CD4-positive, alpha-beta memory T cell (primary cell): ENCODE results near the gene TBC1D21. TPM values are rescaled to one million over a fixed set of nuclear protein-coding genes. Genes with fewer than 3 reads are reported as not detected.
A peak's percentile ranks its signal among the peaks of the same experiment; 100 is the strongest.

Source experiments
- CTCF ChIA-PET: fragments of 350-600 bp; sonication (Branson Sonifier 250); formaldehyde crosslinking; loops from one replicate; lab custom pipeline; 2021; ENCODE audit warnings: inconsistent platforms; ENCODE audit not compliant: partially characterized antibody; lab: Charles Lee
- POLR2A ChIA-PET: fragments of 350-600 bp; sonication (Branson Sonifier 250); formaldehyde crosslinking; loops from one replicate; lab custom pipeline; 2021; ENCODE audit not compliant: partially characterized antibody; lab: Charles Lee
- DNase-seq, 5 donors: peaks; one replicate each; pipeline versions ENCODE4 v3.0.0 to v3.0.0-alpha.2; 2020 to 2022; ENCODE audit warnings: mixed read lengths in 1 of 5
- H3K27ac ChIP-seq: one replicate; pipeline ENCODE4 v1.7.0; 2013; ENCODE audit warnings: low read depth, low read length
- H3K27me3 ChIP-seq: 2 replicates; pipeline ENCODE4 v1.7.0; 2013; ENCODE audit warnings: mild to moderate bottlenecking, low read length, moderate library complexity; ENCODE audit not compliant: insufficient read depth
- H3K36me3 ChIP-seq: 2 replicates; pipeline ENCODE4 v1.7.0; 2013; ENCODE audit warnings: mild to moderate bottlenecking, low read length, moderate library complexity; ENCODE audit not compliant: insufficient read depth
- H3K4me1 ChIP-seq: 2 replicates; pipeline ENCODE4 v1.7.0; 2013; ENCODE audit warnings: mild to moderate bottlenecking, low read length, moderate library complexity; ENCODE audit not compliant: insufficient read depth
- H3K4me3 ChIP-seq, 2 donors: one replicate each; pipeline ENCODE4 v1.7.0; 2013; ENCODE audit warnings: low read length in 2 of 2, mild to moderate bottlenecking in 1 of 2
- H3K9me3 ChIP-seq, 2 donors: one replicate each; pipeline ENCODE4 v1.7.0; 2013; ENCODE audit warnings: low read length in 2 of 2, control low read depth in 1 of 2; ENCODE audit not compliant: control insufficient read depth in 1 of 2
- H3K27ac Mint-ChIP-seq, 7 donors: one replicate each; pipeline ENCODE4 v1.8.0; 2020 to 2021; ENCODE audit warnings: mixed read lengths in 7 of 7, mild to moderate bottlenecking in 6 of 7, inconsistent platforms in 3 of 7, moderate library complexity in 3 of 7
- H3K27me3 Mint-ChIP-seq, 2 donors: one replicate each; pipeline ENCODE4 v1.8.0; 2020 to 2021; ENCODE audit warnings: mixed read lengths in 2 of 2
- H3K36me3 Mint-ChIP-seq, 2 donors: one replicate each; pipeline ENCODE4 v1.8.0; 2020 to 2021; ENCODE audit warnings: mixed read lengths in 2 of 2, inconsistent platforms in 1 of 2, mild to moderate bottlenecking in 1 of 2
- H3K4me1 Mint-ChIP-seq, 4 donors: one replicate each; pipeline ENCODE4 v1.8.0; 2020 to 2021; ENCODE audit warnings: mixed read lengths in 4 of 4, mild to moderate bottlenecking in 1 of 4
- H3K4me3 Mint-ChIP-seq, 8 donors: one replicate each; pipeline ENCODE4 v1.8.0; 2020 to 2021; ENCODE audit warnings: mixed read lengths in 8 of 8, mild to moderate bottlenecking in 7 of 8, moderate library complexity in 6 of 8, inconsistent platforms in 3 of 8
- H3K9me3 Mint-ChIP-seq, 8 donors: one replicate each; pipeline ENCODE4 v1.8.0; 2020 to 2021; ENCODE audit warnings: mixed read lengths in 8 of 8, mild to moderate bottlenecking in 5 of 8, inconsistent platforms in 3 of 8, moderate library complexity in 1 of 8
- intact Hi-C: fragments of 100-400 bp; cut with micrococcal nuclease; formaldehyde crosslinking; loops from one replicate; pipeline ENCODE4 v1.15.1; 2023
- polyA plus RNA-seq, 2 donors: library from polyadenylated mRNA; unstranded; fragments of 300-500 nt; fragmentation: Illumina TruSeq; gene quantifications; one replicate each; pipeline ENCODE4 v1.2.3, GENCODE V29; 2021
- total RNA-seq, 2 experiments: library from RNA; stranded (reverse); gene quantifications; one replicate each; pipeline ENCODE4 v1.2.3, GENCODE V29; 2021

Gene TBC1D21
- total and polyA plus RNA-seq, 4 experiments from 2014 or later, result not detected

- ChIA-PET CTCF (interaction anchor here (1.1 to 1.4 kb wide), 3 partner anchors 9 to 36 kb away, joined by 3 to 5 read pairs (median 4); no protein-coding TSS in a partner anchor), POLR2A (interaction anchor here (0.6 to 1.9 kb wide), 3 partner anchors 9 to 33 kb away, joined by 3 to 7 read pairs (median 4); no protein-coding TSS in a partner anchor)
- Histone ChIP-seq H3K36me3 (no peaks in the 10 kb centered on the region), H3K9me3 (no peaks in the 10 kb centered on the region), H3K4me1 (peaks cover 62% of the 10 kb centered on the region), H3K4me3 (no peak overlapping the region), H3K27ac (peak overlapping the region; percentile 53), H3K27me3 (no peaks in the 10 kb centered on the region)
- H3K36me3 Mint-ChIP-seq, result peaks cover 22 to 27% of the 10 kb centered on the region in 2 donors
- peak overlapping the region; percentile 61 to 93 (median 78) for H3K27ac Mint-ChIP-seq
- peaks cover 0 to 9% (median under 1%) of the 10 kb centered on the region in 8 donors for H3K9me3 Mint-ChIP-seq
- H3K4me3 Mint-ChIP-seq, result peak overlapping the region in 4 of 8 donors; percentile 9 to 46 (median 29)
- DNase-seq, result no peak
- no peaks in the 10 kb centered on the region for H3K27me3 Mint-ChIP-seq
- intact Hi-C loops, result no loop called here
- peaks cover 35 to 65% (median 51%) of the 10 kb centered on the region in 4 donors for H3K4me1 Mint-ChIP-seq
Observed at GRCh38 chr15:73921254-73921925, 48.0 kb downstream of the TBC1D21 start.

- Mint-ChIP-seq H3K4me1 (peaks cover 35 to 65% (median 51%) of the 10 kb centered on the region in 4 donors), H3K27me3 (no peaks in the 10 kb centered on the region), H3K27ac (peak overlapping the region; percentile 52 to 93 (median 82)), H3K4me3 (peak overlapping the region in 2 of 8 donors; percentile 13 to 23), H3K36me3 (peaks cover 20% of the 10 kb centered on the region in 2 donors), H3K9me3 (peaks cover 0 to 9% (median 0%) of the 10 kb centered on the region in 8 donors)
- POLR2A ChIA-PET, result interaction anchor here (0.6 to 1.5 kb wide), 2 partner anchors 20 to 32 kb away, joined by 3 to 4 read pairs; no protein-coding TSS in a partner anchor
- no peaks in the 10 kb centered on the region for H3K27me3 ChIP-seq
- DNase-seq, result no peak
- H3K4me1 ChIP-seq, result peaks cover 66% of the 10 kb centered on the region
- intact Hi-C loops, result no loop called here
- H3K27ac ChIP-seq, result peak overlapping the region; percentile 59
- no peak overlapping the region for H3K4me3 ChIP-seq
- no peaks in the 10 kb centered on the region for H3K9me3 ChIP-seq
- H3K36me3 ChIP-seq, result no peaks in the 10 kb centered on the region
- CTCF ChIA-PET, result interaction anchor here (1.2 to 3.5 kb wide), 4 partner anchors 9 to 35 kb away, joined by 3 to 10 read pairs (median 4); no protein-coding TSS in a partner anchor
Observed at GRCh38 chr15:73922186-73923151, 49.1 kb downstream of the TBC1D21 start.

GRCh38 chr15:73923156-73923487 is 49.8 kb downstream of the TBC1D21 start:
- POLR2A ChIA-PET, result no interaction called here
- H3K27me3 Mint-ChIP-seq, result no peaks in the 10 kb centered on the region
- H3K4me1 ChIP-seq, result peaks cover 69% of the 10 kb centered on the region
- CTCF ChIA-PET, result interaction anchor here (1.4 to 3.5 kb wide), 3 partner anchors 9 to 34 kb away, joined by 3 to 10 read pairs (median 5); no protein-coding TSS in a partner anchor
- peaks cover 13 to 14% of the 10 kb centered on the region in 2 donors for H3K36me3 Mint-ChIP-seq
- peaks cover 34 to 64% (median 50%) of the 10 kb centered on the region in 4 donors for H3K4me1 Mint-ChIP-seq
- H3K9me3 ChIP-seq, result no peaks in the 10 kb centered on the region
- H3K27ac ChIP-seq, result peak overlapping the region; percentile 59
- H3K4me3 ChIP-seq, result no peak overlapping the region
- intact Hi-C loops, result no loop called here
- peak overlapping the region in 2 of 8 donors; percentile 13 to 23 for H3K4me3 Mint-ChIP-seq
- no peak for DNase-seq
- H3K9me3 Mint-ChIP-seq, result peaks cover 0 to 6% (median 0%) of the 10 kb centered on the region in 8 donors
- peak overlapping the region; percentile 47 to 93 (median 88) for H3K27ac Mint-ChIP-seq
- no peaks in the 10 kb centered on the region for H3K36me3 ChIP-seq
- no peaks in the 10 kb centered on the region for H3K27me3 ChIP-seq

- POLR2A ChIA-PET, result interaction anchor here (0.9 kb wide), 1 partner anchor 49 kb away, joined by 3 read pairs; no protein-coding TSS in a partner anchor
- no peak overlapping the region for H3K4me3 ChIP-seq
Observed at GRCh38 chr15:73923488-73924164, 50.3 kb downstream of the TBC1D21 start.

GRCh38 chr15:73924171-73924921 is 51.0 kb downstream of the TBC1D21 start:
- no peak overlapping the region for H3K4me3 ChIP-seq
- ChIA-PET CTCF (interaction anchor here (0.8 to 5.7 kb wide), 5 partner anchors 11 to 48 kb away, joined by 3 to 27 read pairs (median 7); no protein-coding TSS in a partner anchor), POLR2A (interaction anchor here (0.8 to 0.9 kb wide), 2 partner anchors 10 to 49 kb away, joined by 3 read pairs; no protein-coding TSS in a partner anchor)
- DNase-seq, result peak in 3 of 5 donors; percentile 19 to 58 (median 28)
- no peaks in the 10 kb centered on the region for H3K9me3 ChIP-seq
- H3K4me3 Mint-ChIP-seq, result peak overlapping the region; percentile 52 to 82 (median 66)
- intact Hi-C loops, result no loop called here
- H3K9me3 Mint-ChIP-seq, result no peaks in the 10 kb centered on the region
- peaks cover 3 to 4% of the 10 kb centered on the region in 2 donors for H3K36me3 Mint-ChIP-seq
- H3K27ac ChIP-seq, result peak overlapping the region; percentile 59
- no peaks in the 10 kb centered on the region for H3K27me3 ChIP-seq
- H3K27me3 Mint-ChIP-seq, result no peaks in the 10 kb centered on the region
- H3K4me1 ChIP-seq, result peaks cover 81% of the 10 kb centered on the region
- no peaks in the 10 kb centered on the region for H3K36me3 ChIP-seq
- H3K27ac Mint-ChIP-seq, result peak overlapping the region; percentile 88 to 95 (median 88)
- H3K4me1 Mint-ChIP-seq, result peaks cover 36 to 71% (median 55%) of the 10 kb centered on the region in 4 donors

More at GRCh38 chr15:73923488-73924164, 50.3 kb downstream of the TBC1D21 start:
- Mint-ChIP-seq H3K4me3 (peak overlapping the region in 7 of 8 donors; percentile 17 to 82 (median 63)), H3K27ac (peak overlapping the region; percentile 88 to 95 (median 88)), H3K9me3 (peaks cover 0 to 5% (median 0%) of the 10 kb centered on the region in 8 donors), H3K27me3 (no peaks in the 10 kb centered on the region), H3K36me3 (peaks cover 8 to 9% of the 10 kb centered on the region in 2 donors), H3K4me1 (peaks cover 36 to 65% (median 52%) of the 10 kb centered on the region in 4 donors)
- H3K36me3 ChIP-seq, result no peaks in the 10 kb centered on the region
- DNase-seq, result no peak
- CTCF ChIA-PET, result interaction anchor here (0.9 to 3.5 kb wide), 3 partner anchors 10 to 41 kb away, joined by 3 to 10 read pairs (median 7); no protein-coding TSS in a partner anchor
- H3K27ac ChIP-seq, result peak overlapping the region; percentile 59
- H3K4me1 ChIP-seq, result peaks cover 74% of the 10 kb centered on the region
- intact Hi-C loops, result no loop called here
- H3K9me3 ChIP-seq, result no peaks in the 10 kb centered on the region
- H3K27me3 ChIP-seq, result no peaks in the 10 kb centered on the region

- H3K4me1 Mint-ChIP-seq, result peaks cover 31 to 67% (median 50%) of the 10 kb centered on the region in 4 donors
Observed at GRCh38 chr15:73925848-73926218, 52.5 kb downstream of the TBC1D21 start.

More at GRCh38 chr15:73925848-73926218, 52.5 kb downstream of the TBC1D21 start:
- H3K27me3 Mint-ChIP-seq, result no peaks in the 10 kb centered on the region
- H3K27ac Mint-ChIP-seq, result peak overlapping the region; percentile 78 to 94 (median 88)
- peak overlapping the region; percentile 66 to 81 (median 78) for H3K4me3 Mint-ChIP-seq
- Histone ChIP-seq H3K4me3 (no peak overlapping the region), H3K4me1 (peaks cover 74% of the 10 kb centered on the region), H3K27ac (peak overlapping the region; percentile 77), H3K27me3 (no peaks in the 10 kb centered on the region), H3K9me3 (no peaks in the 10 kb centered on the region), H3K36me3 (no peaks in the 10 kb centered on the region)
- ChIA-PET POLR2A (no interaction called here), CTCF (interaction anchor here (1.3 to 5.7 kb wide), 3 partner anchors 8 to 39 kb away, joined by 3 to 27 read pairs (median 20); no protein-coding TSS in a partner anchor)
- no peaks in the 10 kb centered on the region for H3K36me3 Mint-ChIP-seq
- H3K9me3 Mint-ChIP-seq, result no peaks in the 10 kb centered on the region
- DNase-seq, result no peak
- intact Hi-C loops, result loop anchor here (2.0 kb wide), 2 partner anchors 39 to 67 kb away; partner anchors contain the start of gene STOML1
